K562 (cell line): ENCODE results near the gene ACAP2. TPM values are rescaled to one million over a fixed set of nuclear protein-coding genes. Genes with fewer than 3 reads are reported as not detected.

ENCODE experiments used
- C11orf30 ChIP-seq: fragments of 450-650 bp; IDR thresholded peaks from 2 replicates; pipeline ENCODE4 v1.6.1; 2016; ENCODE audit warnings: low read depth, mild to moderate bottlenecking
- CTBP1 ChIP-seq: fragments of 450-650 bp; IDR thresholded peaks from 2 replicates; pipeline ENCODE4 v1.6.1; 2016; ENCODE audit warnings: borderline replicate concordance
- DNMT1 ChIP-seq: fragments of 450-650 bp; IDR thresholded peaks from 2 replicates; pipeline ENCODE4 v1.6.1; 2016; ENCODE audit warnings: antibody characterized with exemption, mild to moderate bottlenecking
- FUS ChIP-seq: fragments of 200-400 bp; formaldehyde crosslinking; optimal IDR thresholded peaks from 2 replicates; pipeline ENCODE3; 2017; ENCODE audit warnings: low read depth, low read length
- HDGF ChIP-seq: fragments of 450-650 bp; IDR thresholded peaks from 2 replicates; pipeline ENCODE4 v1.6.1; 2016
- HEY1 ChIP-seq: fragments of 250-450 bp; sonication (Bioruptor Pico); IDR thresholded peaks from 2 replicates; pipeline ENCODE4 v1.5.0; 2020; ENCODE audit warnings: mild to moderate bottlenecking, moderate library complexity, borderline replicate concordance
- HLTF ChIP-seq: fragments of 450-650 bp; IDR thresholded peaks from 2 replicates; pipeline ENCODE4 v1.6.1; 2016
- NCOA4 ChIP-seq: fragments of 450-650 bp; IDR thresholded peaks from 2 replicates; pipeline ENCODE4 v1.6.1; 2018; ENCODE audit warnings: mild to moderate bottlenecking; ENCODE audit not compliant: partially characterized antibody
- PYGO2 ChIP-seq: fragments of 450-650 bp; IDR thresholded peaks from 2 replicates; pipeline ENCODE4 v1.6.1; 2016; ENCODE audit warnings: mild to moderate bottlenecking, missing genetic modification characterization, moderate library complexity, missing compliant biosample characterization
- RFX1 ChIP-seq: fragments of 450-650 bp; IDR thresholded peaks from 2 replicates; pipeline ENCODE4 v1.6.1; 2016; ENCODE audit warnings: mild to moderate bottlenecking, moderate library complexity
- U2AF1 ChIP-seq: fragments of 200-400 bp; formaldehyde crosslinking; optimal IDR thresholded peaks from 2 replicates; pipeline ENCODE3; 2017; ENCODE audit warnings: mild to moderate bottlenecking, low read depth, low read length, moderate library complexity
- ZEB2 ChIP-seq: fragments of 450-650 bp; IDR thresholded peaks from 2 replicates; pipeline ENCODE4 v1.6.1; 2016
- ZNF274 ChIP-seq: IDR thresholded peaks from 2 replicates; pipeline ENCODE4 v1.6.1; 2011; ENCODE audit warnings: low read depth, mild to moderate bottlenecking, low read length, moderate library complexity, borderline replicate concordance
- ZNF77 ChIP-seq: fragments of 250-450 bp; sonication (Bioruptor Pico); IDR thresholded peaks from 2 replicates; pipeline ENCODE4 v1.5.0; 2020
- polyA plus RNA-seq, 8 experiments: library from polyadenylated mRNA; depleted of rRNA in 4 of 8; stranded (reverse) in 5 of 8; unstranded in 3 of 8; fragments of >200 nt; fragmentation: Nextera tagmentation in 2 of 8; fragmentation: Illumina TruSeq in 1 of 8; extraction: Ambion mirVana in 2 of 8; extraction: Trizol in 1 of 8; gene quantifications; 2 replicates each; pipeline versions ENCODE4 v1.2.1 to v1.2.3, GENCODE V29; 2011 to 2014; ENCODE audit warnings: inconsistent platforms in 1 of 8, missing spikeins in 1 of 8
- total RNA-seq, 7 experiments: library from RNA; depleted of rRNA in 6 of 7; stranded (reverse); fragments of >200 nt in 6 of 7; fragmentation: Illumina TruSeq in 2 of 7; extraction: Trizol in 2 of 7; gene quantifications; 2 replicates each; pipeline versions ENCODE4 v1.2.1 to v1.2.3, GENCODE V29; 2011 to 2021; ENCODE audit warnings: low replicate concordance in 1 of 7
- TF ChIP-seq, protein P1 (sequence below): fragments of 450-650 bp; IDR thresholded peaks from 2 replicates; pipeline ENCODE4 v1.6.1; 2016; ENCODE audit warnings: low read depth
- TF ChIP-seq, protein P2 (sequence below): fragments of 450-650 bp; formaldehyde crosslinking; IDR thresholded peaks from 2 replicates; pipeline ENCODE4 v1.4.0; 2020; ENCODE audit warnings: mild to moderate bottlenecking, mixed read lengths
- TF ChIP-seq, protein P3 (sequence below): sonication (generic); formaldehyde crosslinking; IDR thresholded peaks from 2 replicates; pipeline ENCODE4 v1.8.0; 2022; ENCODE audit warnings: mild to moderate bottlenecking, missing genetic modification reagents
- TF ChIP-seq, protein P4 (sequence below): sonication (generic); formaldehyde crosslinking; IDR thresholded peaks from 2 replicates; pipeline ENCODE4 v1.4.0; 2020; ENCODE audit warnings: mild to moderate bottlenecking, missing genetic modification reagents

ACAP2 gene
- total and polyA plus RNA-seq, 9 of the 15 experiments (the other 6 are each of a cell fraction or from before 2014, with no cell fraction given): 10.6 to 52.7 (median 34.4) TPM

DNA sequence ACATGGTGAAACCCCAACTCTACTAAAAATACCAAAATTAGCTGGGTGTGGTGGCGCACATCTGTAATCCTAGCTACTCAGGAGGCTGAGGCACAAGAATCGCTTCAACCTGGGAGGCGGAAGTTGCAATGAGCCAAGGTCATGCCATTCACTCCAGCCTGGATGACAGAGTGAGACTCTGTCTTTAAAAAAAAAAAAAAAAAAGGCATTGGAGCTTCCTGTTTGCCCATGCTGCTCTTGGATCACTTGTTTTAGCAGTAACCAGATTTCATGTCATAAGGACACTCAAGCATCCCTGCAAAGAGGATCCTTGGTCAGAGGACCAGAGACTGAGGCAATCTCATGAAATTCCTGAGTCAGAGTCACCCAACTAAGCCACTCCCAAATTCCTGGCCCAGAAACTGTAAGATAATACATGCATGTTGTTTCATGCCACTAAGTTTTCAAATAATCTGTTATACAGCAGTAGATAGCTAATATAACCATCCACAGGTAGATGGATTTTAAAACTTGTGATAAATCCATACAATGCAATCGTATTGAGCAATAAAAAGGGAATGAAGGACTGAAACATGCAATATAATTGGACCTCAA is 89.8 kb downstream of the ACAP2 start (continued):
- TF ChIP-seq, protein P1, sequence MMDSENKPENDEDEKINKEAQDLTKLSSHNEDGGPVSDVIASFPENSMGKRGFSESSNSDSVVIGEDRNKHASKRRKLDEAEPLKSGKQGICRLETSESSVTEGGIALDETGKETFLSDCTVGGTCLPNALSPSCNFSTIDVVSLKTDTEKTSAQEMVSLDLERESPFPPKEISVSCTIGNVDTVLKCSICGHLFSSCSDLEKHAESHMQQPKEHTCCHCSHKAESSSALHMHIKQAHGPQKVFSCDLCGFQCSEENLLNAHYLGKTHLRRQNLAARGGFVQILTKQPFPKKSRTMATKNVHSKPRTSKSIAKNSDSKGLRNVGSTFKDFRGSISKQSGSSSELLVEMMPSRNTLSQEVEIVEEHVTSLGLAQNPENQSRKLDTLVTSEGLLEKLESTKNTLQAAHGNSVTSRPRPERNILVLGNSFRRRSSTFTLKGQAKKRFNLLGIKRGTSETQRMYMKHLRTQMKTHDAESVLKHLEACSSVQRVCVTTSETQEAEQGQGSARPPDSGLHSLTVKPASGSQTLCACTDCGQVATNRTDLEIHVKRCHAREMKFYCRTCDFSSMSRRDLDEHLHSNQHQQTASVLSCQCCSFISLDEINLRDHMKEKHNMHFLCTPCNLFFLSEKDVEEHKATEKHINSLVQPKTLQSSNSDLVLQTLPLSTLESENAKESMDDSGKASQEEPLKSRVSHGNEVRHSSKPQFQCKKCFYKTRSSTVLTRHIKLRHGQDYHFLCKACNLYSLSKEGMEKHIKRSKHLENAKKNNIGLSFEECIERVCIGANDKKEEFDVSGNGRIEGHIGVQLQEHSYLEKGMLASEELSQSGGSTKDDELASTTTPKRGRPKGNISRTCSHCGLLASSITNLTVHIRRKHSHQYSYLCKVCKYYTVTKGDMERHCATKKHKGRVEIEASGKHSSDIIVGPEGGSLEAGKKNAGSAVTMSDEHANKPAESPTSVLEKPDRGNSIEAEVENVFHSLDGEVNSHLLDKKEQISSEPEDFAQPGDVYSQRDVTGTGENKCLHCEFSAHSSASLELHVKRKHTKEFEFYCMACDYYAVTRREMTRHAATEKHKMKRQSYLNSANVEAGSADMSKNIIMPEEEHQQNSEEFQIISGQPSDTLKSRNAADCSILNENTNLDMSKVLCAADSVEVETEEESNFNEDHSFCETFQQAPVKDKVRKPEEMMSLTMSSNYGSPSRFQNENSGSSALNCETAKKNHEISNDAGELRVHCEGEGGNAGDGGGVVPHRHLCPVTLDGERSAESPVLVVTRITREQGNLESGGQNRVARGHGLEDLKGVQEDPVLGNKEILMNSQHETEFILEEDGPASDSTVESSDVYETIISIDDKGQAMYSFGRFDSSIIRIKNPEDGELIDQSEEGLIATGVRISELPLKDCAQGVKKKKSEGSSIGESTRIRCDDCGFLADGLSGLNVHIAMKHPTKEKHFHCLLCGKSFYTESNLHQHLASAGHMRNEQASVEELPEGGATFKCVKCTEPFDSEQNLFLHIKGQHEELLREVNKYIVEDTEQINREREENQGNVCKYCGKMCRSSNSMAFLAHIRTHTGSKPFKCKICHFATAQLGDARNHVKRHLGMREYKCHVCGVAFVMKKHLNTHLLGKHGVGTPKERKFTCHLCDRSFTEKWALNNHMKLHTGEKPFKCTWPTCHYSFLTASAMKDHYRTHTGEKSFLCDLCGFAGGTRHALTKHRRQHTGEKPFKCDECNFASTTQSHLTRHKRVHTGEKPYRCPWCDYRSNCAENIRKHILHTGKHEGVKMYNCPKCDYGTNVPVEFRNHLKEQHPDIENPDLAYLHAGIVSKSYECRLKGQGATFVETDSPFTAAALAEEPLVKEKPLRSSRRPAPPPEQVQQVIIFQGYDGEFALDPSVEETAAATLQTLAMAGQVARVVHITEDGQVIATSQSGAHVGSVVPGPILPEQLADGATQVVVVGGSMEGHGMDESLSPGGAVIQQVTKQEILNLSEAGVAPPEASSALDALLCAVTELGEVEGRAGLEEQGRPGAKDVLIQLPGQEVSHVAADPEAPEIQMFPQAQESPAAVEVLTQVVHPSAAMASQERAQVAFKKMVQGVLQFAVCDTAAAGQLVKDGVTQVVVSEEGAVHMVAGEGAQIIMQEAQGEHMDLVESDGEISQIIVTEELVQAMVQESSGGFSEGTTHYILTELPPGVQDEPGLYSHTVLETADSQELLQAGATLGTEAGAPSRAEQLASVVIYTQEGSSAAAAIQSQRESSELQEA: no peak
- TF ChIP-seq NCOA4: no peak
- TF ChIP-seq, protein P2, sequence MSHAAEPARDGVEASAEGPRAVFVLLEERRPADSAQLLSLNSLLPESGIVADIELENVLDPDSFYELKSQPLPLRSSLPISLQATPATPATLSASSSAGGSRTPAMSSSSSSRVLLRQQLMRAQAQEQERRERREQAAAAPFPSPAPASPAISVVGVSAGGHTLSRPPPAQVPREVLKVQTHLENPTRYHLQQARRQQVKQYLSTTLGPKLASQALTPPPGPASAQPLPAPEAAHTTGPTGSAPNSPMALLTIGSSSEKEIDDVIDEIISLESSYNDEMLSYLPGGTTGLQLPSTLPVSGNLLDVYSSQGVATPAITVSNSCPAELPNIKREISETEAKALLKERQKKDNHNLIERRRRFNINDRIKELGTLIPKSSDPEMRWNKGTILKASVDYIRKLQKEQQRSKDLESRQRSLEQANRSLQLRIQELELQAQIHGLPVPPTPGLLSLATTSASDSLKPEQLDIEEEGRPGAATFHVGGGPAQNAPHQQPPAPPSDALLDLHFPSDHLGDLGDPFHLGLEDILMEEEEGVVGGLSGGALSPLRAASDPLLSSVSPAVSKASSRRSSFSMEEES: no peak
- peak; percentile 53 for TF ChIP-seq ZEB2
- TF ChIP-seq U2AF1: no peak
- TF ChIP-seq, protein P3, sequence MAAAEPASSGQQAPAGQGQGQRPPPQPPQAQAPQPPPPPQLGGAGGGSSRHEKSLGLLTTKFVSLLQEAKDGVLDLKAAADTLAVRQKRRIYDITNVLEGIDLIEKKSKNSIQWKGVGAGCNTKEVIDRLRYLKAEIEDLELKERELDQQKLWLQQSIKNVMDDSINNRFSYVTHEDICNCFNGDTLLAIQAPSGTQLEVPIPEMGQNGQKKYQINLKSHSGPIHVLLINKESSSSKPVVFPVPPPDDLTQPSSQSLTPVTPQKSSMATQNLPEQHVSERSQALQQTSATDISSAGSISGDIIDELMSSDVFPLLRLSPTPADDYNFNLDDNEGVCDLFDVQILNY: no peak
- TF ChIP-seq CTBP1: peak; percentile 98
- no peak for TF ChIP-seq HEY1 (CRISPR knock-in tag)
- no peak for TF ChIP-seq ZNF77 (CRISPR knock-in tag)
- no peak for TF ChIP-seq HDGF
- TF ChIP-seq, protein P4, sequence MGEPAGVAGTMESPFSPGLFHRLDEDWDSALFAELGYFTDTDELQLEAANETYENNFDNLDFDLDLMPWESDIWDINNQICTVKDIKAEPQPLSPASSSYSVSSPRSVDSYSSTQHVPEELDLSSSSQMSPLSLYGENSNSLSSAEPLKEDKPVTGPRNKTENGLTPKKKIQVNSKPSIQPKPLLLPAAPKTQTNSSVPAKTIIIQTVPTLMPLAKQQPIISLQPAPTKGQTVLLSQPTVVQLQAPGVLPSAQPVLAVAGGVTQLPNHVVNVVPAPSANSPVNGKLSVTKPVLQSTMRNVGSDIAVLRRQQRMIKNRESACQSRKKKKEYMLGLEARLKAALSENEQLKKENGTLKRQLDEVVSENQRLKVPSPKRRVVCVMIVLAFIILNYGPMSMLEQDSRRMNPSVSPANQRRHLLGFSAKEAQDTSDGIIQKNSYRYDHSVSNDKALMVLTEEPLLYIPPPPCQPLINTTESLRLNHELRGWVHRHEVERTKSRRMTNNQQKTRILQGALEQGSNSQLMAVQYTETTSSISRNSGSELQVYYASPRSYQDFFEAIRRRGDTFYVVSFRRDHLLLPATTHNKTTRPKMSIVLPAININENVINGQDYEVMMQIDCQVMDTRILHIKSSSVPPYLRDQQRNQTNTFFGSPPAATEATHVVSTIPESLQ (CRISPR knock-in tag): no peak
- no peak for TF ChIP-seq ZNF274
- no peak for TF ChIP-seq FUS
- TF ChIP-seq HLTF: no peak
- no peak for TF ChIP-seq DNMT1
- no peak for TF ChIP-seq RFX1
- peak; percentile 53; the same call in 1 of the 2 replicates for TF ChIP-seq C11orf30
- TF ChIP-seq PYGO2 (tag): no peak
